HS-27A (cell line): ENCODE results near the gene VASH1.
A peak's percentile ranks its signal among the peaks of the same experiment; 100 is the strongest.
"Not testable (repeated sequence)": the region's sequence is repeated elsewhere in the genome, so short reads cannot be mapped to it uniquely, and the experiment has no call there.

Experiments used
- DNase-seq: peaks from one replicate; pipeline ENCODE4 v3.0.0-alpha.2; 2012; ENCODE audit warnings: low read depth, missing footprints

The VASH1 gene

DNA sequence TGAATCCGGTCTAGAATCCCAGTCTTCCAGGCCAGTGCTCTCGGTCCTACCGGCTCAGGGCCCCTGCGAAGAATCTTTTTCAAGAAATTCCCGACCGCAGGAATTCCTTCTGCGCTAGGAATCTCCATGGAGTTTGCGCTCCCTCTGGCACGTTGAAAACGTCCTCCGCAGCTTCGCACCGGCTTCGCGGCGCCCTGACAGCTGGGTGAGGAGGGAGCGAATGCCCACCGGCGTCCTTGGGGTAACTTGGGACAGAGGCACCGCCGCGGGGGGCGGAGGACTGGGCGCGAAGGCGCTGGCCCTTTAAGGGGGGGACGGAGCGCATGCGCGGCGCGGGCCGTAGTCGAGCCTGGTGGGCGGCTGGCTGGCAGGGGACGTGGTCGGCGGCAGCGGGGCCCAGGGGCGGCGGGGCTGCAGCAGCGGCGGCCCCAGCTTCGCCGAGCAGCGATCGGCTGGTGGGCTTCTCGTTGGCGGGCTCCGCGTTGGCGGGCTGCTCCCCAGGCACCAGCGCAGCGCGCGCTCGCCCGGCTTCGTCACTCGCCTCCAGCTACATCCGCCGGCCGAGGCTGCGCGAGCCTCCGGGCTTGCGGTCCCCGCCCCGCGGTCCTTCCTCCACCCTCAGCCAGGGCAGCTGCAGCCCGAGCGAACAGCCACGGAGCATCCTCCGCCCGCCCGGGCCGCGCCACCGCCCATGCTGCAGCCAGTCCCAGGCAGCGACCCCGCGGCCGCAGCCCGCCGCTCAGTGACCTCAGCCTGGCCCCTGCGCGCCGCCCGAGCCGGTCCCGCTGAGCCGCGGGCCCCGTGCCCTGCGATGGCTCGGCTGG is at the start of gene VASH1:
TSS of gene VASH1 (plus strand) at position 333 of the 824 bp plus-strand sequence. CDS start 1,354 bp downstream, outside the sequence.
- peak; percentile 26 for DNase-seq

DNA sequence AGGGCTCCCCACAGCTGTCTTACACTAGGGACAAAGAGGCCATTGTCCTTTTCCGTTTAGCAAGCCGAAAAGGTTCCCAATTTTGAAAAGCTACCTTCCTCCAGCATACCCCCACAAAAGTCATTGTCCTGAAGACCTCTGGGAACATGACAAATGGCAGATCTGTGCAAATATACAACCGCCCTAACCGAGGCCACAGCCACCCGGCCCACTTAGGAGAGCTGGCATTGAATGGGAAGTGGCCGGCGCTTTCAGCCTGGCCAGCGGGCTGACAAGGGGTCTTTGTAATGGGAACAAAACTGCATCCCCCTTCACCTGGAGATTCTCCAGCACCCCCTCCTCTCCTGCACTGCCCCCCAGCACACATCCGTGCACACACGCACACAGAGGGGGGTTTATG is 48.1 kb upstream of the VASH1 start:
- no peak for DNase-seq

DNA sequence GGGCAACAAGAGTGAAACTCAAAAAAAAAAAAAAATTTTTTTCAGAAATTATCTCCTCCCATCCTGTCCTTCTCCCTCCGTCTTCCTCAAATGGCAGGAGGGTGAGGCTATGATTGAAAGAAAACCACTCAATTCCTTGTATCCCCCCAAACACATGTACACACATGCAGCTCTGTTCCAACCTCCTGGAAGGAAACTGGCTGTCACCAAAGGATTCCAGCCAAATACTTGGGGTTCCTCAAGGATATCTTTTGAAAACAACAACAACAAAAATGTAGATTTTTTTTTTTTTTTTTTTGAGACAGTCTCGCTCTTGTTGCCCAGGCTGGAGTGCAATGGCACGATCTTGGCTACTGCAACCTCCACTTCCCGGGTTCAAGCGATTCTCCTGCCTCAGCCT is 46.8 kb upstream of the VASH1 start:
- DNase-seq: no peak

DNA sequence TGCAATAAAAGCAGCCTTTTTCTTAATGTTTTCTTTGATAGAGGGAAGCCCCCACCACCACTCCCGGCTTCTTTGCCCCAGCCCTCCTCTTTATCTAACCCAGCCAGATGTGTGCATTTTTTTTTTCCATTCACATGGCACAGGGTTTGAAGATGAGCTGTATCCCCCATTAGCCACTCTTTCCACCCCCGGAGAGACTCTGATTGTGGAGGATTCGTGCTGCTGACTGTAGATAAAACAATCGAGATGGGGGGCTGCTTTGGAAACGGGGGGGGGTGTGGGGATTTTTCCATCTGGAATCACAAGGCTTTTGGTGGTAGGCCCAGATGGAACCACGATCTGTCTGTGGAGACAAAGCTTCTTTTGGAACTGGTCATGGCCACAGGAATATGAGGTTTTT is 46.2 kb upstream of the VASH1 start:
- no peak for DNase-seq

DNA sequence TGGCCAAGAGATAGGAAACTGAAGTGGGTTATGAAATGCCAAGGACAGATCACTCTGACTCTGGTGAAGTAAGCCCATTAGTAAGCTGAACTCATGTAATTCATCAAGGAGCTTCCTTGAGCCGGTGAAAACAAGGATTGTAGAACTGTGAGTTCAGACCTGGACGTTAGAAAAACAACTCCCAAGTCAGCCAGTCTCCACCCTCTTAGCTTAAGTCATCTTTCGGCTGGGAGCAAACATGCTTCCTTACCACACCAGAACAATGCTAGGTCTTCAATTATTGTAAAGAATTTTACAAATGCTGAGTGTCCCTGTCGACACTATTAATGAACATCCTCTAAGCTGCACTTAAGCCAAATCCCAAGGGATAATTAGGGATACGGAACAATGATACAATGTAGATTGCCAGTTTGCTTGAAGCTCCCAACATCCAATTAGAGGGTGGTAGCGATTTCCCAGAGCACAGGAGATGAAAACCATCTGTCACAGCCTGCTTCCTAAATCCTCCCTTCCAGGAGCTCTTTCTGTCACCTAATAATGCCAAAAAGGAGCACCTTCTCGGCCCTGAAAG is 45.7 kb upstream of the VASH1 start:
- DNase-seq: no peak

DNA sequence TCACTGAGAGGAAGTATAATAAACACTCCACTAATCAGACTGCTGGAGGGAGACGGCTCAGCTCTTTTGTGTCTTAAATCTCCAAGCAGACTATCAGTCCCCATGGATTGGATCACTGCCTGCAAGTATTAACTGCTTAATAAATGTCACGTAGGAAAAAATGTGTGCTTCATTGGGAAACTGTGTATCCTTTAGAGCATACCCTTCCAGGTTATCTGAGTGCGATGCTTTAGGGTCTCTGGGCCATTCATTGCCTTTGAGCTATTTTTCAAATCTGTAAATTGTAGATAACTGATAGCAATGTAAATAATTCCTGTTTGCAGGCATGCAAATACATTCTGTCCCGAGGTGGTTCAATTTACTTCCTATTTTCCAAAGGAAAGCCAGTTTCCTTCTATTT is 45.0 kb upstream of the VASH1 start:
- no peak for DNase-seq

DNA sequence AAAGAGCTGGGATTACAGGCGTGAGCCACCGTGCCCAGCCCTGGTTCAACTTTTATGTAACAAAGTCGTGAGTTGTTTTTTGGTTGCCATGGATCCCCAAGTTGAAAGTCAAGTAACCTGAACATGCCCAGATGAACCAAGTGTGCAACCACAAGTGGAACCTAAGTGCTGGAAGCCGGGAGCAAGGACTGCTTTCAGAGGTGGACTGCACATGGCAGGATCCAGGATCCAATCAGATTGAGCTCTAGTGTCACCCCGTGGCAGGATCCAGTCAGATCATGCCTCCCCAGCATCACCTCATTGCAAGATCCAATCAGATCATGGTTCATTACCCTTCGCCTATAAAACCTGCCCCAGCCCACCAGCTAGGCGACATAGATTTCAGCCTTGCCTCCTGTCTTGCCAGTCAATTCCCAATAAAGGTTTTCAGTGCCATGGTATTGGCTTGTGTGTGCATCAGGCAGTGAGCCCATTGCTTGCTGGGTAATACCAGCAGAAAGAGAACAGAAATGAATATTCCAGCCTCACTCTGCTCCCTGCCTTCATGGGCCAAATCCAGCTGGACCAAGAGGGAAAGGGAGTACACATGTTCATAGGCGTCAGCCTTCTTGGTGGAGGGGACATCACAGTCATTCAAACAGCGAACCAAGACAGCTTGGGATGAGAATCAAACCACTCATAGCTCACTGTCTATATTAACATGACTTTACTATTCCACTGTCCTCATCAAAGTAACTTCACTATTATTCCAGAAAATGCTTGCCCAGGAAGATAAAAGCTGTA is 43.6 kb upstream of the VASH1 start:
- no peak for DNase-seq

DNA sequence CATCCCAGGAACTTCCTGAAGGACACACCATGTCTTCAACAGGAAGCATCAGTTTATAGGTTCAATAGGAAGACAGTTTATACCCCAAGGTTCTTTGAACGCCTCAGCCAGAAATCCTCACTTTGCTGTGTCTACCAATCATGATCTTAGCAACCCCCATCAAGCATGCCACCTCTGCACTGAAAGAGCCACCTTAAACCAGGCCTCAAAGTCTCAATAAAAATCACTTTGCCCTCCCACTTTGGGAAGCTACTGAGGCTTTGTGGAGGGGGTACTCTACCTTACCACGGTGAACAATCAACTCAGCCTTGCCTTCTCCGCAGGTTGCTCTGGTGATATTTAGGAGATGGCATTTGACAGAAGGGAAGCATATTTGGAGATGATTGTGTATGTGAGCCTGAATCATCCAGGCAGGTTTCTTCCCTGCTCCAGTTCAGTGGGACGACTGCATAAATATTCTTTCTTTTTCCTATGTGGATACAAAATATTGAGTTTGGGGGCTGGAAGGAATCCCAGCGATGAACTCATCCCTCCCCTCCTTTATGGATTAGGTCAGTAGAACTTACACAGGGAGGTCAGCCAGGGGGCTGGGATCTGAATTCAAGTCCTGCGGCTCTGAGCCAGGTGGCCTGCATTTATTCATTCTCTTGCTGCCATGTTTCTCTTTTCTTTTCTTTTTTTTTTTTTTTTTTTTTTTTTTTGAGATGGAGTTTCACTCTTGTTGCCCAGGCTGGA is 42.8 kb upstream of the VASH1 start:
- DNase-seq: no peak

DNA sequence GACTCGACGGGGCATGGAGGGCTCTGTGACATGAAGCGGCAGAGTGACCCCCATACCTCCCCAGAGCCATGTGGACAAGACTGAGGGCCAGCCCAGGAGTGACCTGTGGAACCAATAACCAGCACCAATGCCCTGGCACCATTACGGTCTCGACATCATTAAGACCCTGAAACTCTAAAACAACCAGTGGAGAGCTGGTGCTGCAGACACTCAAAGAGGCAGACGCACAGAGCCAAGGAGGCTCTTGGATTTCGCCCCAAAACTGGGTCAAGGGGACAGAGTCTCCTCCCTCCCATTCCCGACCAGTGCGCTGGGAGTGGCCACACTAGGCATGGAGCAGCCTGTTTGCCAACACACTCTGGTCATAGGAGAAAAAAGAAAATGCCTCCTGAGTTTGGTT is 41.6 kb upstream of the VASH1 start:
- DNase-seq: no peak

DNA sequence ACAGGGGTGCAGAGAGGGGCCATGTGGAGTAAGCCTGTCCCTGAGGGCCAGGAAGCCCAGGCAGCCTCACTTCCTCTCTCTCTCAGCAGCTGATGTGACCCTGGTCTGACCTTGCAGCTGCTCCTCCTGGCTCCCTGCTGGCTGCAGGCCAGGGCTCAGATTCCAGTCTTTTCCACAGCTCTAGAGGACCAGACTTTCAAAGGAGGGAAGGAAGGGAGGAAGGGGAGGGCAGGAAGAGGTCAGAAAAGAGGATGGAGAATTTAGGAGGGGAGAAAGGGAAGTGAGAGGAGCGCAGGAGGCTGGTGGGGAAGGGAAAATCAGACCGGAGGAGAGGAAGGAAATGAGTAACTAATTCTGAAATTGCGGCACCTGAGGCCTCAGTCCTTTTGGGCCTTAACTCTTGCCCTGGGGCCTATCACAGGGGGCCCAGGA is 40.9 kb upstream of the VASH1 start:
- no peak for DNase-seq

DNA sequence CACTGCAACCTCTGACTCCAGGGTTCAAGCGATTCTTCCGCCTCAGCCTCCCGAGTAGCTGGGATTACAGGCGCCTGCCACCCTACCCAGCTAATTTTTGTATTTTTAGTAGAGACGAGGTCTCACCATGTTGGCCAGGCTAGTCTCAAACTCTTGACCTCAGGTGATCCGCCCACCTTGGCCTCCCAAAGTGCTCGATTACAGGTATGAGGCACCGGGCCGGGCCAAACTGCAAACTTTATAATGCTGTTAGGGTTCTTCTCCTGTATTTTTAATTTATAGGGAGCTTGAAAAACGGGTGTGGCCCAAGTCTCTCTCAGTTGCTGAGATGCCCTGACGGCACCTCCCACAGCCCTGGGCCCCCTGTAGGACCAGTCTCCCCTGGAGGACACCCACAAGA is 39.8 kb upstream of the VASH1 start:
- DNase-seq: not testable (repeated sequence)

DNA sequence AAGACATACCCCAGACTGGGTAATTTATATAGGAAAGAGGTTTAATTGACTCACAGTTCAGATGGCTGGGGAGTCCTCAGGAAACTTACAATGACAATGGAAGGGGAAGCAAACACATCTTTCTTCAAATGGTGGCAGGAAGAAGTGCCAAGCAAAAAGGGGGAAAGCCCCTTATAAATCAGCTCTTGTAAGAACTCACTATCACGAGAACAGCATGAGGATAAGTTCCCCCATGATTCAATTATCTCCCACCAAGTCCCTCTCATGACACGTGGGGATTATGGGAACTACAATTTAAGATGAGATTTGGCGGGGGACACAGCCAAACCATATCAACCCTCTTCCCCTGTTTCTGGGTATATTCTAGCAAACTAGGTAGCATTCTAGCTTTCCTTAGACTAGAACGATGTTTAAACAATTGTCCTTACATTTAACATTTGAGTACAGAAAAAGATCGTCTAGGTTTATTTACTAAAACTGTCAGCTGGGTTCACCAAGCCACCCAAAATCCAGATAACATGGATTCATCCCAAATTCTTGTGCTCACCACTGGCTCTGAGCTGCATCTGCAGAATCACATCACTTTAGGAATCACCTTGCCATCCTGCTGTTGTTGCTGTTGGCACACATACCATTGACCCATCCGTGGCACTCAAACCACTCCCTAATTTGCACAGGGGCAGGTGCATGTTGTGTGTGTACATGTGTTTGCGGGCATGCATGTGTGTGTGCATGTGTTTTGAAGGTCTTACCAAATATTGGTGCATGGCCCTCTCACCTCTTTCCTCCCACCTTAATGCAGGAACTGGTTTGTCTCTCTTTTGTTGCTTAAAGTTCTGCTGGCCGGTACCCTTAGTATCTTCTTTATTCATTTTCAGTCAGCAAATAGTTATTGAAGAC is 36.4 kb upstream of the VASH1 start:
- DNase-seq: no peak

DNA sequence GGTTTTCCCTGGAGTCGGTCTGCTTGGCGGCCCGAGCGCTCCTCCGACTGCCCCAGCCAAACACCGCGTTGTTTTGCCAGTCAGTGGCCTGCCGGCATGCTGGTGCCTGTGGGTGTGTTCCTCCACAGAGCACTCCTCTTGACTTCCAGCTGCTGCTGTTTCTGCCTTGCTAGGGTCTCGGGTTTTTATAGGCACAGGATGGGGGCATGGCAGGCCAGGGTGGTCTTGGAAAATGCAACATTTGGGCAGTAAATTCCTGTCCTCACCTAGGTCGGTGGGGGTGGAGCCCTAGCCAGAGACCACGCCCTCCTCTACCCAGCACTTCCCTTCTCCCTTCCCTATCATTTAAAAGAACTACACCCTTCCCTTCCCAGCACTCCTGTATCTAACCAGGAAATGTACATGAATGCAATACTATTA is 34.7 kb upstream of the VASH1 start:
- DNase-seq: no peak

DNA sequence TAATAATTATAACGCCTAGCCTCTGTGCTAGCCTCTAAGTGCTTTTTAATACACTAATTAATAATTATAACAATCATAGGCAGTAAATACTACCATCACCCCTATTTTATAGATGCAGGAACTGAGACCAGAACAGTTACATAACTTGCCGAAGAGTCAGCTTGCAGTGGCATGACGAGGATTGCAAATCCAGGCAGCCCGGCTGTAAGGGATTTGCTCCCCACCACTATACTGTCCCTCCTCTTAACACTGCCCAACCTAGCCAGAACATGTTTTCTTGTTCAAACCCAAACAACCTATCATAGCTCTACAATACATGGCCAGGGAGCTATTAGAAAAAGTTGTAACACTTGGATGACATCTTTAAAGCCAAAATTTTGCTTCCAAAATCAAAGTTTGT is 33.9 kb upstream of the VASH1 start:
- DNase-seq: no peak

DNA sequence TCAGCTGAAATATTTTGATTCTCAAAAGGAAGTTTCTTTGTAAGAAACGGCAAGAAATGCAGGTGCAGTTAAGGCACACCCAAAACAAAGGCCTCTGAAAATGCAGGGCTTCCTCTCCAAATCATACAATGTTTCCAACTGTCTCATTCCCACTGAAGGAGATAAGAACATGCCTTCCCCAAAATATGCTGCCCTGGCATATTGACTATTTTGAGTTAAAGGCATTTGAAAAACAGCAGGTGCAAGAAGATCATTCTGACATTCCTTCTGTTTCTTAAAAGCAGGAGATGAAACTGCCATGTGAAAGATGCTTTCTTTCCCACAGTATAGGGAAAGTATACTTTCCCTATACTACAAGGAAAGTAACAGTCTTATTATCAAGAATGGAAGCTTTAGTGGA is 33.4 kb upstream of the VASH1 start:
- no peak for DNase-seq

DNA sequence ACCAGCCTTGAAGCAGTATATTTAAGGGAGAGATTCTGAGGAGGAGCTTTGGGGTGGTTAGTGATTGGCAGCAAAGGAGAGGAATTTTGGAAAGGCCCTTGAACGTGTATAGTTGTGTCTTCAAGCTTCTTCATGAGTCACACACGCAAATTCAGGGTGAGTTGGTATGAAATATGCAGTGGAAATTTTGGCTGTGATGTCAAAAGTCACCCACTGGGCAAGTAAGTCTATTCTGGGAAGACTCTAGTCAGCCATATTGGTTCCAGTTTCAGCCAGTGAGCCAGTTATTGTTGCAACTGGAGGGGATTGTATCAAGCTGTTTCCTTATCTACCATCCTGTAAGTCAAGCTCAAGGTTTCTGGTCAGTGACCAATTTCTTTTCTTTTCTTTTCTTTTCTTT is 32.0 kb upstream of the VASH1 start:
- DNase-seq: no peak

DNA sequence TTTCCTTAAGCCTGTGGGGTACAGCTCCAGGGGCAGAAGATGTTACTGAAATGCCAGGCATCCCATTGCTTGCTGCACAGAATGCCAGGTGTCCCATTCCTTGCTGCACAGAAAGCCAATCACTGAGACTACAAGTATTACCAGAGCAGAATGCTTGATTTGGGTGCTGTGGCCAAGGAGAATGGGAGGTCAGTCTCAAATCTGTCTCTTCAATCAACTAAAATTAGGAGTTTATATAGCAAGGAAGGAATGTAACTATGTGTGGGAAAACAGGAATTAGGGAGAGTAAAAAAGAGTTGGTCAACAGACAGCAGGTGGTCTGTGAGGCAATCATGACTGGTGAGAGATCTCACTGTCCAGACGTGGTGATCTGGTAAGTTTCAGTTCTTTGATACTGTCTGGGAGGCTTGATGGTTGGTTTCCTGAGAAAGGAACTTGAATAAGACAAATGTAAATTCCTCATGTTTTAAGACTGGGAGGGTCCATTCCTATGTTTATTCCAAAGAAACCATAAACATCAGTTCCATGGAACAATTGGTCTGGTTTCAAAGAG is 31.2 kb upstream of the VASH1 start:
- DNase-seq: no peak

DNA sequence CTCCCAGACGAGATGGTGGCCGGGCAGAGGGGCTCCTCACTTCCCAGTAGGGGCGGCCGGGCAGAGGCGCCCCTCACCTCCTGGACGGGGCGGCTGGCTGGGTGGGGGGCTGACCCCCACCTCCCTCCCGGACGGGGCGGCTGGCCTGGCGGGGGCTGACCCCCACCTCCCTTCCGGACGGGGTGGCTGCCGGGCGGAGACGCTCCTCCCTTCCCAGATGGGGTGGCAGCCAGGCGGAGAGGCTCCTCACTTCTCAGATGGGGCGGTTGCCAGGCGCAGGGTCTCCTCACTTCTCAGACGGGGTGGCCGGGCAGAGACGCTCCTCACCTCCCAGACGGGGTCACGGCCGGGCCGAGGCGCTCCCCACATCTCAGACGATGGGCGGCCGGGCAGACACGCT is 26.8 kb upstream of the VASH1 start:
- DNase-seq: not testable (repeated sequence)

DNA sequence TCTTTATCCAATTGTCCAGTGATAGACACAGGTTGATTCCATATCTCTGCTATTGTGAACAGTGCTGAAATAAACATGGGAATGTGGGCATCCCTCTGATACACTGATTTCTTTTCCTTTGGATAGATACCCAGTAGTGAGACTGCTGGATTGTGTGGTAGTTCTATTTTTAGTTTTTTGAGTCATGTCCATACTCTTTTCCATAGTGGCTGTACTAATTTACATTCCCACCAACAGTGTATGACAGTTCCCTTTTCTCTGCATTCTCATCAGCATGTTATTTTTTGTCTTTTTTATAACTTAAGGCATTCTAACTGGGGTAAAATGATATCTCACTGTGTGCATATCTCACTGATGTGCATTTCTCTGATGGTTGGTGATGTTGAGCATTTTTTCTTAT is 24.8 kb upstream of the VASH1 start:
- DNase-seq: no peak

DNA sequence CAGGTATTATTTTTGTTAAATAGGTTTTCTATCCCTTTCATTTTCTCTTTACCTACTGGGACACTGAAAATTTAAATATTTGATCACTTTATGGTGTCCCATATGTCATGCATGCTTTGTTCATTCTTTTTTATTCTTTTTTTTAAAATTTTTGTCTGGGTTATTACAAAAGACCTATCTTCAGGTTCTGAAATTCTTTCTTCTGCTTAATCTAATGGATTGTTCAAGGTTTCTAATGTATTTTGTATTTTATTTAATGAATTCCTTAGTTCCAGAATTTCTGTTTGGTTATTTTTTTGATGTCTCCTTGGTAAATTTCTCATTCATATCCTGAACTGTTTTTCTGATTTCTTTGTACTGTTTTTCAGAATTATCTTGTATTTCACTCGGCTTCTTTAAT is 20.2 kb upstream of the VASH1 start:
- DNase-seq: no peak

DNA sequence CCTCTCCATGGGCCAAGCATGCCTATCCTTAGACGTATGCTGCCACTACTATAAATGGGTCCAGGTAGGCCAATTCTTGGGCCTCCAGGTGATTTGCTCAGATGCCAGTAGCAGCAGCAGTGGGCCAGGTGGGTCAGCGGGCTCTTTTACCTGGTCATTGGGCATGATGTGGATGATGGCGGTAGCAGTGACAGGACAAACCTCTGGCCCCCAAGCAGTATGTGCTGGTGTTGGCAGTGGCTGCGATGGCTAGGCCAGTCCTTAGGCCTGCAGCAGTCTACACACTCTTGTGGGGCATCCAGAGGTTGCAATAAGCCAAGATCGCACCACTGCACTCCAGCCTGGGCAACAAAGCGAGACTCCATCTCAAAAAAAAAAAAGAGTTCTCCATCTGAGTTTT is 19.1 kb upstream of the VASH1 start:
- no peak for DNase-seq
